ENCODE results near the gene ASCC1.

- TF ChIP-seq EZH2 (IDR thresholded peaks at IDR 0.05; ENCODE audit: insufficient read depth, poor library complexity, severe bottlenecking) (no peak), EZH2phosphoT487 (IDR thresholded peaks at IDR 0.05; ENCODE audit: insufficient read depth, low read depth) (no peak)
Observed at GRCh38 chr10:72184156-72184555, 31.9 kb downstream of the ASCC1 start.

Measured in GM23248 (cell line).